Measurements from ENCODE around the gene ZNF688. TPM values are rescaled to one million over a fixed set of nuclear protein-coding genes. Genes with fewer than 3 reads are reported as not detected.
"Not testable (repeated sequence)": the region's sequence is repeated elsewhere in the genome, so short reads cannot be mapped to it uniquely, and the experiment has no call there.

ZNF688 gene
- total RNA-seq, 2 donors from 2014 or later: 14.5 TPM

DNA sequence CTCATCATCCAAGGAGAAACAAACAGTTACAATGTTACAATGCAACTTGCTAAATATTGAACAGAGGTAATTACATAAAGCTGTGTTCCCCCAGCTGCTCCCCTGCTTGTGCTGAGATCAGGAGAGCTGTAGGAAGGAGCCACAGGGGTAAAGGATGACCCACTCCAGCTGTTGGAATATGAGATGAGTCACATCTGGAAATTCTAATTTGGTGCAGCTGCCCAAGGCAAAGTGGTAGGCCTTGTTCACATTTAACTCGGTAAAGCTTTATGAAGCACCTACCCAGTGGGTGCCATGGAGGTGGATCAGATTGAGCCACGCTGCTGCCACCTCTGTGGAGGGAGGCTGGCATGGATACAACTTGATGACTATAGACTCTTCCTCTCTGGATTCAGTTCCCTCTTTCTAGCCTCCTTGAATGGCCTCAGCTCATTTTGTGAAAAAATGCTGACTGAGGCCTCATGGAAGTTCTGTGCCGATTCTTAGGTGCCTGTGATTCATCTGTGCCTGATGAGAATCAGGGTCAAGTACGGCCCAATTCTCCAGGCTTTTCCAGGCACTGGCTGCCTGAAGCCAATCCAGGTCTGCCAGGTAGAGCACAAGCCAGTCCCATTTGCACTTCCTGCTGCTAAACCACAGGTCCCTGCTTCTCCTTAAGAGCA, 31.2 kb upstream of the ZNF688 start:
- Mint-ChIP-seq H3K36me3 (ENCODE audit: insufficient read depth in 2 of 2) (peaks cover 0 to 20% of the 10 kb centered on the region in 2 donors), H3K27me3 (ENCODE audit: low read depth) (no peaks in the 10 kb centered on the region), H3K9me3 (no peaks in the 10 kb centered on the region), H3K4me1 (ENCODE audit: low read depth) (peaks cover 22% of the 10 kb centered on the region), H3K4me3 (no peak overlapping the region), H3K27ac (no peak overlapping the region)
- DNase-seq: no peak
- no peak for ATAC-seq (replicated peaks in 1 of 2)

DNA sequence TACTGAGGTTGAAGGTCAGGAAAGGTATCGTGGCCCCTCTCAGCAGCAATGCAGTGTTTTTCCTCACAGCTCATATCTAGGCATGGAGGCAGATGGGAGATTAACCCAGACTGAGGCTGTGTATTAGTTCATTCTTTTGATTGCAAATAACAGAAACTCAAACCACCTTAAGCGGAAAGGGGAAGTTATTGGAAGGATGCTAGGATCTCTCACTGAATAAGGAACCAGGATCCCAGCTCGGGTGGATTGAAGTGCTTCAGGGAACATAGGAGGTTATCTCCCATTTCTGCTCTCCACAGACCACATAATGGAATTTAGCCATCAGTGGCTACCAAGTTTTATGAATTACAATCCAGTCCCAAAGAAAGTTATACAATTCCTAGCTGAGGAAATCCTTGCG, 30.5 kb upstream of the ZNF688 start:
- no peak overlapping the region for H3K27ac Mint-ChIP-seq
- peaks cover 0 to 17% of the 10 kb centered on the region in 2 donors for H3K36me3 Mint-ChIP-seq (ENCODE audit: insufficient read depth in 2 of 2)
- ATAC-seq (replicated peaks in 1 of 2): no peak
- no peak for DNase-seq
- H3K4me1 Mint-ChIP-seq (ENCODE audit: low read depth): peaks cover 16% of the 10 kb centered on the region
- no peaks in the 10 kb centered on the region for H3K27me3 Mint-ChIP-seq (ENCODE audit: low read depth)
- no peaks in the 10 kb centered on the region for H3K9me3 Mint-ChIP-seq
- no peak overlapping the region for H3K4me3 Mint-ChIP-seq

DNA sequence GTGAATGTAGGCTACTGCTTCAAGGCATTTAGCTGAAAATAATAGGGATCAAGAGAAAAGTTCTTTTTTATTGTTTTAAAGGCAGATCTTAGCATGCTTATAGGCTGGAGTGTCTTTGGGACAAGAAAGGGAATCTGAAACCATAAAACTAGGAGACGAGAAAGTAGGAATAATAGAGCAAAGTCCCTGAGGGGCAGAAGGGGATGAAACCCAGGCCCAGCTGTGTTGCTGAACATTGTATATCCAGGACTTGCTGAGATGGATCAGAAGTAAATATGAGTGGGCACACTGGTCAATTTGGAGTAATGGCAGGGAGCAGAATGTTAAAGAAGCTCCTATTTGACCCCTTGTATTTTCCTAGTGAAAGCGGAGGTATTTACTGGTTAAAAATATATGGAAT, 29.4 kb upstream of the ZNF688 start:
- no peak for ATAC-seq (replicated peaks in 1 of 2)
- Mint-ChIP-seq H3K27me3 (ENCODE audit: low read depth) (no peaks in the 10 kb centered on the region), H3K4me3 (no peak overlapping the region), H3K27ac (peak overlapping the region; percentile 53), H3K4me1 (ENCODE audit: low read depth) (peaks cover 11% of the 10 kb centered on the region), H3K9me3 (no peaks in the 10 kb centered on the region), H3K36me3 (ENCODE audit: insufficient read depth in 2 of 2) (peaks cover 0 to 10% of the 10 kb centered on the region in 2 donors)
- DNase-seq: no peak

DNA sequence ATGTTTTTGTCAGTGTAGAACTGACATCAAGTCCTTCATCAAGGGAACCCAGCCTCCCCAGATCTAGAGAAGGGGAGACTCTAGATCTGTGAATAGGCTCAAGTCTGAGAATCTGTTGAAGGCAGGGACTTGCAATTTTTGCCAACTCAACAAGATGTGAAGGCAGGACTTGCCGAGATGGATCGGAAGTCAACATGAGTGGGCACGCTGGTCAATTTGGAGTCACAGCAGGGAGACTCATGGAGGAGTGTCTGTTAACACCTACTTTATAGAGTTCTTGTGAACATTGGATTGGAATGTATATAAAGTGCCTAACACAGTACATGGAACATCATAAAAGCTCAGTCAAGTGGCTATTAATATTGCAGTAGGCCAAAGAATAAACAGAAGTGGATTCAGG, 28.7 kb upstream of the ZNF688 start:
- Mint-ChIP-seq H3K27ac (peak overlapping the region; percentile 22), H3K36me3 (ENCODE audit: insufficient read depth in 2 of 2) (peaks cover 0 to 9% of the 10 kb centered on the region in 2 donors), H3K4me3 (no peak overlapping the region), H3K9me3 (no peaks in the 10 kb centered on the region), H3K4me1 (ENCODE audit: low read depth) (peaks cover 11% of the 10 kb centered on the region), H3K27me3 (ENCODE audit: low read depth) (no peaks in the 10 kb centered on the region)
- DNase-seq (no peak), ATAC-seq (replicated peaks in 1 of 2) (no peak)

DNA sequence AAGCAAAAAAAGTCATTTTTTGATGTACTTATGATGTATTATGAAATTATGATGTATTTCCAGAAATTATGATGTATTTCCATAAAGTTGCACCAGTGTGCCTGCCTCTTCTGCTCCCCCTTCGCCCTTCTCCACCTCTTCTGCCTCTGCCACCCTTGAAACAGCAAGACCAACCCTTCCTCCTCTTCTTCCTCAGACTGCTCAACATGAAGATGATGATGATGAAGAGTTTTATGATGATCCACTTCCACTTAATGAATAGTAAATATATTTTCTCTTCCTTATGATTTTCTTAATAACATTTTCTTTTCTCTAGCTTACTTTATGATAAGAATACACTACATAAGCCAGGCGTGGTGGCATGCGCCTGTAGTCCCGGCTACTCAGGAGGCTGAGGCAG, 21.4 kb upstream of the ZNF688 start:
- no peak for DNase-seq
- Mint-ChIP-seq H3K36me3 (ENCODE audit: insufficient read depth in 2 of 2) (peaks cover 0 to 6% of the 10 kb centered on the region in 2 donors), H3K4me1 (ENCODE audit: low read depth) (peaks cover 8% of the 10 kb centered on the region), H3K9me3 (no peaks in the 10 kb centered on the region), H3K27ac (no peak overlapping the region), H3K4me3 (no peak overlapping the region), H3K27me3 (ENCODE audit: low read depth) (no peaks in the 10 kb centered on the region)
- no peak for ATAC-seq (replicated peaks in 1 of 2)

DNA sequence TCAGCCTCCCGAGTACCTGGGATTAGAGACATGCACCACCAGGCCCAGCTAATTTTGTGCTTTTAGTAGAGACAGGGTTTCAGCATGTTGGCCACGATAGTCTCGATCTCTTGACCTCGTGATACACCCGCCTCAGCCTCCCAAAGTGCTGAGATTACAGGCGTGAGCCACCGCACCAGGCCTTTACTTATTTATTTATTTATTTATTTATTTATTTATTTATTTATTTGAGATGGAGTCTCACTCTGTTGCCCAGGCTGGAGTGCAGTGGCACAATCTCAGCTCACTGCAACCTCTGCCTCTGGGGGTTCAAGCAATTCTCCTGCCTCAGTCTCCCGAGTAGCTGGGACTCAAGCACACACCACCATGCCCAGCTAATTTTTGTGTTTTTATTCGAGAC, 19.4 kb upstream of the ZNF688 start:
- ATAC-seq (replicated peaks in 1 of 2); H3K27ac Mint-ChIP-seq; H3K36me3 Mint-ChIP-seq (ENCODE audit: insufficient read depth in 2 of 2); DNase-seq; H3K4me3 Mint-ChIP-seq; H3K9me3 Mint-ChIP-seq; H3K27me3 Mint-ChIP-seq (ENCODE audit: low read depth): not testable (repeated sequence)
- H3K4me1 Mint-ChIP-seq (ENCODE audit: low read depth): peaks cover 22% of the 10 kb centered on the region

DNA sequence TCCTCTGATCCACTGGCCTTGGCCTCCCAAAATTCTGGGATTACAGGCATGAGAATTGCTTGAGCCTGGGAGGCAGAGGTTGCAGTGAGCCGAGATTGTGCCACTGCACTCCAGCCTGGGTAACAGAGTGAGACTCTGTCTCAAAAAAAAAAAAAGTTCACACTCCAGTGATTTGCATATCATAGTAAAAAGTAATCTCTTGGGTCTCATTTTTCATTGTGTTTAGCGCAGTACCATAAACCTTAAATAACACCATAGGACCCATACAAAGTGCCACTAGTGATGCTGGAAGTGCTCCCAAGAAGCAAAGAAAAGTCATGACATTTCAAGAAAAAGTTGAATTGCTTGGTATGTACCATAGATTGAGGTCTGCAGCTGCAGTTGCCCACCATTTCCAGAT, 18.1 kb upstream of the ZNF688 start:
- not testable (repeated sequence) for H3K4me3 Mint-ChIP-seq; DNase-seq; H3K27me3 Mint-ChIP-seq (ENCODE audit: low read depth); H3K27ac Mint-ChIP-seq; H3K9me3 Mint-ChIP-seq; ATAC-seq (replicated peaks in 1 of 2)
- Mint-ChIP-seq H3K4me1 (ENCODE audit: low read depth) (peaks cover 29% of the 10 kb centered on the region), H3K36me3 (ENCODE audit: insufficient read depth in 2 of 2) (peaks cover 3 to 12% of the 10 kb centered on the region in 2 donors)

DNA sequence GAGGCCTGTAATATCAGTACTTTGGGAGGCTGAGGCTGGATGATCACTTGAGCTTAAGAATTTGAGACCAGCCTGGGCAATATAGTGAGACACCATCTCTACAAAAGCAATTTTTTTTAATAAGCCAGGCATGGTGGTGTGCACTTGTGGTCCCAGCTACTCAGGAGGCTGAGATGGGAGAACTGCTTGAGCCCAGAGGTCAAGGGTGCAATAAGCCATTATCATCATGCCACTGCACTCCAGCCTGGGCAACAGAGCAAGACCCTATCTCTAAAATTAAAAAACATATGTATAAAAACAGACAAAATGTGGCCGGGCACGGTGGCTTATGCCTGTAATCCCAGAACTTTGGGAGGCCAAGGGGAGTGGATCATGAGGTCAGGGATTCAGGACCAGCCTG, 17.1 kb upstream of the ZNF688 start:
- ATAC-seq (replicated peaks in 1 of 2) (no peak), DNase-seq (no peak)
- H3K27ac Mint-ChIP-seq: no peak overlapping the region
- peaks cover 3 to 10% of the 10 kb centered on the region in 2 donors for H3K36me3 Mint-ChIP-seq (ENCODE audit: insufficient read depth in 2 of 2)
- H3K4me3 Mint-ChIP-seq: no peak overlapping the region
- no peaks in the 10 kb centered on the region for H3K9me3 Mint-ChIP-seq
- peaks cover 34% of the 10 kb centered on the region for H3K4me1 Mint-ChIP-seq (ENCODE audit: low read depth)
- H3K27me3 Mint-ChIP-seq (ENCODE audit: low read depth): no peaks in the 10 kb centered on the region

DNA sequence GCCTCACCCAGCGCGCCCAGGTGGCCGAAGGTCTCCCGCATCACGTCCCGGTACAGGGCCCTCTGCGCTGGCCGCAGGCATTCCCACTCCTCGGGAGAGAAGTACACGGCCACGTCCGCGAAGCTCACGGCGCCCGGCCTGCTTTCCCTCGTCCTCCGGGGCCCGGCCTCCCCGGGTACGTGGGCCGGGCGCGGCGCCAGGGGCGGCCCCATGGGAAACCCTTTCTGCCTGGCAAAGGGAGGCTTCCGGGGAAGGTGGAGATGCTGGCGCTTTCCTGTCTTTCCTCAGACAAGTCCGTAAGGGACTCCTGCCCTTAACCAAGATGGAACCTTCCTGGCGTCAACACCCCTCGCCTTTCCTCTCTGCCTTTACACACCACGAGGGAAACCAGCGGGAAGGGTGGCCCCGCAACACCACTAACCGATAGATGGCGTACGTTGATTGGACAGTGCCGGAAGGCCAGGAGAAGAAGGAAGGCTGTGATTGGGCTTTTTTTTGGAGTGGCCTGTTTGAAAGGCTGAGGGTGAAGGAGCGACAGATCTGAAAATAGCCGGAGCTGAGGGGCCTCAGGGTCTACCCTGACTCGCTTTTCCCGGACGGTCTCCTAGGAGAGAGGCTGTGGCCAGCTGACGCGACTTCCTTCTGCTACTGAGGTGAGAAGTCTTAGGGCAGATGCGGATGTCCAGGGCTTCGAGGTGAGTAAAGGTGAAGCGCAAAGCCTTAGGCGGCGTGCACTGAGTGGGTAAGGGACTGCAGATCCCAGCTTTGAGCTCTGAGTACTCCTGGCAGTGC, 14.1 kb upstream of the ZNF688 start, which contains the start of gene ZNF785:
TSS of gene ZNF785 (minus strand) at position 298 of the 792 bp plus-strand sequence. CDS start at position 212, 86 bp downstream.
- H3K4me3 Mint-ChIP-seq: peak within 1 kb of the TSS; percentile 87 to 96
- DNase-seq (peak; percentile 90 to 95), ATAC-seq (replicated peaks in 1 of 2) (peak; percentile 99)
- no peaks in the 10 kb centered on the region for H3K27me3 Mint-ChIP-seq (ENCODE audit: low read depth)
- peaks cover 30% of the 10 kb centered on the region for H3K4me1 Mint-ChIP-seq (ENCODE audit: low read depth)
- peak within 1 kb of the TSS; percentile 60 for H3K27ac Mint-ChIP-seq
- no peaks in the 10 kb centered on the region for H3K9me3 Mint-ChIP-seq
- peaks cover 3 to 12% of the 10 kb centered on the region in 2 donors for H3K36me3 Mint-ChIP-seq (ENCODE audit: insufficient read depth in 2 of 2)

DNA sequence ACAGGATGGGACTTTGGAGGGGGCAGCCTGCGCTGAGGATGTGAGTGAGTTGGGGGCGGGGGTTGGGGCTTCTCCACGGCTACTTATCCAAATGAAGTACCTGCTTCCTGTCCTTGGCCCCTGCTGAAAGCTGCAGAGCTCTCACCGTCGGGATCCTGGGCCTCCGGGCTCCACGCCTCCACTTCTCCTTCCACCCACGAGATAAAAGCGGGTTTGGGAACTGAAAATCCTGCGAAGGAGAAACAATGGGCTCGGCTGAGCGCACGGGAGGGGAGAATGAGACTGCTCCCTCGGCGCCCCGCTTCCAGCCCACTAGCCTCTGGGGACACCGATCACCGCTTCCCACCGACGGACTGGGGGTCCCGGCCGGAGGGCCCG, 13.5 kb upstream of the ZNF688 start:
- Mint-ChIP-seq H3K4me3 (peak overlapping the region; percentile 87 to 96), H3K4me1 (ENCODE audit: low read depth) (peaks cover 30% of the 10 kb centered on the region), H3K27ac (no peak overlapping the region), H3K36me3 (ENCODE audit: insufficient read depth in 2 of 2) (peaks cover 3 to 12% of the 10 kb centered on the region in 2 donors), H3K9me3 (no peaks in the 10 kb centered on the region), H3K27me3 (ENCODE audit: low read depth) (no peaks in the 10 kb centered on the region)
- DNase-seq (no peak), ATAC-seq (replicated peaks in 1 of 2) (peak; percentile 17 to 22)

DNA sequence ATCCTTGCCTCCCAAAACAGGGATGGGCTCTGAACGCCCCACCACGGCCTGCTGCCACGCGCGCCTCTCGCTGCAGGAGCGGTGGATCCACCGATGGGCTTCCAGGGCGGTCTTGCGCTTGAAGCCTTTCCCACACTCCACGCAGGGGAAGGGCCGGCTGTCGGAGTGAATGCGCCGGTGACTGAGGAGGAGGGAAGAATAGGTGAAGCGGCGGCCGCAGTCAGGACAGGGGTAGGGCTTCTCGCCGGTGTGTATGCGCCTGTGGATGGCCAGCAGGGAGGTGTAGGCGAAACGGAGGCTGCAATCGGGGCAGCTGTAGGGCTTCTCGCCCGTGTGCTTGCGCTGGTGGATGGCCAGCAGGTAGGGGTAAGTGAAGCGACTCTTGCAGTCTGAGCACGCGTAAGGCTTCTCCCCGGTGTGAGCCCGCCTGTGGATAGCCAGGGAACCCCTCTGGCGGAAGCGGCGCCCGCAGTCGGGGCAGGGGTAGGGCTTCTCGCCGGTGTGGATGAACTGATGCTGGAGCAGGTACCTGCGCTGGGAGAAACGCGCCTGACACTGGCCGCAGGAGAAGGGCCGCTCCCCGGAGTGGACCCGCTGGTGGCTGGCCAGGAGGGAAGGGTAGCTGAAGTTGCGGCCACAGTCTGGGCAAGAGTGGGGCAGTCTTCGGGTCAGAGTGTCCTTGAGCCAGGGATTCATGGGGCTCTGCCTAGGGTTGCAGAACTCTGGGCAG, 11.3 kb upstream of the ZNF688 start:
- Mint-ChIP-seq H3K4me3 (no peak overlapping the region), H3K27me3 (ENCODE audit: low read depth) (no peaks in the 10 kb centered on the region), H3K9me3 (no peaks in the 10 kb centered on the region), H3K27ac (no peak overlapping the region), H3K36me3 (ENCODE audit: insufficient read depth in 2 of 2) (peaks cover 3 to 8% of the 10 kb centered on the region in 2 donors), H3K4me1 (ENCODE audit: low read depth) (peaks cover 26% of the 10 kb centered on the region)
- DNase-seq (no peak), ATAC-seq (replicated peaks in 1 of 2) (no peak)

DNA sequence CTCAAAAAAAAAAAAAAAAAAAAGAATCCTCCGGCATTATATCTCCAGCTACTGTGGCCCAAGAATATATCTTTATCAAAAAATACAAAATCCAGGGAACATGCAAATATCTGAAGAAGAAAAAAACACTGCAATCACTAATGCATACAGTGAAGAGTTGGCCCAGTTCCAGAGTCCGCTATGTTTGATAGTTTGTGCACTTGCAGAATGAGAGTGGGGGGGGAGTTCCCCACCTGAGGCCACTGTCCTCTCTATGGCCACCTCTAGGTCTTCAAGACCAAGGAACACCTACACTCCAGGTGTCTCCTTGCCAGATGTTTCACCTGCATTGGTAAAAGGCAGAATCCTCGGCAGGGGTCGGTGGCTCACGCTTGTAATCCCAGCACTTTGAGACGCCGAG, 9.9 kb upstream of the ZNF688 start:
- DNase-seq (no peak), ATAC-seq (replicated peaks in 1 of 2) (no peak)
- peaks cover 17% of the 10 kb centered on the region for H3K4me1 Mint-ChIP-seq (ENCODE audit: low read depth)
- no peak overlapping the region for H3K4me3 Mint-ChIP-seq
- no peaks in the 10 kb centered on the region for H3K9me3 Mint-ChIP-seq
- peaks cover 3 to 8% of the 10 kb centered on the region in 2 donors for H3K36me3 Mint-ChIP-seq (ENCODE audit: insufficient read depth in 2 of 2)
- H3K27ac Mint-ChIP-seq: no peak overlapping the region
- no peaks in the 10 kb centered on the region for H3K27me3 Mint-ChIP-seq (ENCODE audit: low read depth)

DNA sequence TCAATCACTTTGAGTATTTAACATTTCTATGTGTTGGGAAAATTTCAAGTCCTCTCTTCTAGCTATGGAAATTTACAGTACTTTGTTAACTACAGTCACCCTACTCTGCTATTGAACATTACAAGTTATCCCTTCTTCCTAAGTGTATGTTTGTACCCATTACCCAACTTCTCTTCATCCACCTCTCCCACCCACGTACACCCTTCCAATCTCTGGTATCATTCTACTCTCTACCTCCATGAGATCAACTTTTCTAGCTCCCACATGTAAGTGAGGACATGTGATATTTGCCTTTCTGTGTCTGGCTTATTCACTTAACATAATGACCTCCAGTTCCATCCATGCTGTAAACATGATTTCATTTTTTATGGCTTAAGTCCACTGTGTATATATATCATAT, 3.2 kb upstream of the ZNF688 start:
- DNase-seq (no peak), ATAC-seq (replicated peaks in 1 of 2) (no peak)
- Mint-ChIP-seq H3K36me3 (ENCODE audit: insufficient read depth in 2 of 2) (no peaks in the 10 kb centered on the region), H3K4me1 (ENCODE audit: low read depth) (peaks cover 41% of the 10 kb centered on the region), H3K27ac (peak overlapping the region; percentile 58), H3K9me3 (no peaks in the 10 kb centered on the region), H3K4me3 (peak overlapping the region; percentile 3 to 17), H3K27me3 (ENCODE audit: low read depth) (no peaks in the 10 kb centered on the region)
